ENCODE data around the gene FBXO41. TPM values are rescaled to one million over a fixed set of nuclear protein-coding genes. Genes with fewer than 3 reads are reported as not detected.

FBXO41 gene
- total and polyA plus RNA-seq, 4 donors = 0.06 to 0.51 (median 0.38) TPM

DNA sequence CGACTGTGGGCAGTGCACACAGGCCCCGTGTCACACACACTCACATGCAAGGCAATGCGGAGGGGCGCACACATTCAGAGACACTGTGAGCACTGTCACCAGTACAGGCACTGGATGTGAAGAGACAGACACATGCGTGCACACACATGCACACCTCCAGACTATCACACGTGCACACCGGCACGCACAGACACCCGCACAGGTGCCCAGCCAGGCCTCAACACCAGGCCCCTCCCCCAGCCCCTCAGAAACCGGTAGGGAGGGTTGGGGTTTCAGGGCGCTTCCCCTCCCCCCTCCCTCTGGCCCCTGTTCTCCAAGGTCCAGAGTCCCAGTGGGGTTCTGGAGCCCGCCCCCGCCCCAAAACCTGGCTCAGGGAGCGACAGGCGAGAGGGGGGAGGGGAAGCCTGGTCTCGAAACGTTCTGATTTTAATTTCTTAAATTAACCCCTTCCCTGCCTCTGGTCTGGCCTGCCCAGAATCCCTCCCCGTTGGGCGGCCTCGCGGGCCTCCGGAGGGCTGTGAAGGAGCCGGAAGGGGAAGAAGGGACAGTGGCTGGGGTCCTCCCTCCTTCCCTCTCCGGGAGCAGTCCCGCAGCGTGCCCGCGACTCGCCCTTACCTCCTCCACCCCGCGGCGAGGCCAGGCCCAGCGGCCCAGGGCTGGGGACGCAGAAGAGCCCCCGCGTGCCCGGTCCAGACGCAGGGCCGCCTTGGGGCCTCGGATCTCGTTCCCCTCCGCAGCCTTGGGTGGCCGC is 558 bp downstream of the FBXO41 start:
- Histone ChIP-seq H3K9me3 (ENCODE audit: control insufficient read depth in 4 of 4, low read length in 3 of 4) (no peaks in the 10 kb centered on the region), H3K9ac (ENCODE audit: low read depth in 1 of 2, low read length in 2 of 2) (no peak overlapping the region), H3K27me3 (ENCODE audit: control insufficient read depth in 4 of 4, insufficient read depth in 4 of 4, low read length in 3 of 4) (peaks cover 0 to 11% (median 2%) of the 10 kb centered on the region in 4 donors), H3K36me3 (ENCODE audit: control insufficient read depth in 4 of 4, insufficient read depth in 3 of 4, low read depth in 1 of 4, low read length in 3 of 4) (no peaks in the 10 kb centered on the region), H3K4me3 (ENCODE audit: low read depth in 1 of 3, low read length in 3 of 3) (peak overlapping the region in 2 of 3 donors; percentile 21 to 59), H3K4me1 (ENCODE audit: control insufficient read depth in 4 of 4, insufficient read depth in 4 of 4, low read length in 3 of 4) (peaks cover 0 to 13% (median 5%) of the 10 kb centered on the region in 4 donors), H3K27ac (ENCODE audit: low read depth in 1 of 2, low read length in 2 of 2) (no peak overlapping the region)
- TF ChIP-seq EGR1 (IDR thresholded peaks at IDR 0.05; ENCODE audit: low read depth in 2 of 2) (no peak), GABPA (IDR thresholded peaks at IDR 0.05 in 1 of 2, conservative IDR thresholded peaks at IDR 0.05 in 1 of 2) (no peak), HNF4G (IDR thresholded peaks at IDR 0.05) (no peak), JUND (IDR thresholded peaks at IDR 0.05) (no peak), FOXA1 (IDR thresholded peaks at IDR 0.05) (no peak)
- TF ChIP-seq, protein P1, sequence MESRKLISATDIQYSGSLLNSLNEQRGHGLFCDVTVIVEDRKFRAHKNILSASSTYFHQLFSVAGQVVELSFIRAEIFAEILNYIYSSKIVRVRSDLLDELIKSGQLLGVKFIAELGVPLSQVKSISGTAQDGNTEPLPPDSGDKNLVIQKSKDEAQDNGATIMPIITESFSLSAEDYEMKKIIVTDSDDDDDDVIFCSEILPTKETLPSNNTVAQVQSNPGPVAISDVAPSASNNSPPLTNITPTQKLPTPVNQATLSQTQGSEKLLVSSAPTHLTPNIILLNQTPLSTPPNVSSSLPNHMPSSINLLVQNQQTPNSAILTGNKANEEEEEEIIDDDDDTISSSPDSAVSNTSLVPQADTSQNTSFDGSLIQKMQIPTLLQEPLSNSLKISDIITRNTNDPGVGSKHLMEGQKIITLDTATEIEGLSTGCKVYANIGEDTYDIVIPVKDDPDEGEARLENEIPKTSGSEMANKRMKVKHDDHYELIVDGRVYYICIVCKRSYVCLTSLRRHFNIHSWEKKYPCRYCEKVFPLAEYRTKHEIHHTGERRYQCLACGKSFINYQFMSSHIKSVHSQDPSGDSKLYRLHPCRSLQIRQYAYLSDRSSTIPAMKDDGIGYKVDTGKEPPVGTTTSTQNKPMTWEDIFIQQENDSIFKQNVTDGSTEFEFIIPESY (IDR thresholded peaks at IDR 0.05) = no peak
- no peak for DNase-seq (ENCODE audit: low spot score)
- 11% methylated on average over 43 of the region's 43 CpGs for WGBS

DNA sequence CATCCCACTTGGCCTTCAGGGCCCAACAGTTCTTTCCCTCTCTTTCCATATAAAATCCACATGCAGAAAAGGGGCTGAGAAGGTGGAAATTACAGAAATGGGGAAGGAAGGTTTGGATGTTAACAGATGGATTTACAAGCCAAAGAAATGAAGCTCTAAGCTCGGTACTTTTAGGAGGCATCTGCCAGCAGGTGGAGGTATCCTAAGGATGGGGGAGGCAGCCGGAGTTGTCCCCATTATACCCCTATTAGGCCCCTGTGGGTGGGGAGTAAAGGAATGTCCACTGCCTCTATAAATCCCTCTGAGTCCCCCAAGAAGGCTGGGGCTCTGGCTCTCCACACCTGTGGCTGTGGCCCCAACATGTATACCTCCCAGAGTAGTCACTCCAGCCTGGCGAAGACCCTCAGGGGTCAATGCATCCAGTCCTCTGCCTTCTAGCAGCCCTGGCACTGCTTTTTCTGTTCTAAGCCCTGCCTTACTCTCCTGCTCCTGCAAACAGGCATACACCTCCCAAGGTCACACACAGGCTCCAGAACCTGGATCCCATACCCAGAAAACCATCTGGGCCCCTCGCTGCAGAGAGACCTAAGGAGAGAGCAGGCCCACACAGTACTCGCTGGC is 1.2 kb downstream of the FBXO41 start:
- TF ChIP-seq YY1 (IDR thresholded peaks at IDR 0.05) = no peak
- no peak overlapping the region for H3K4me3 ChIP-seq (ENCODE audit: low read depth in 1 of 3, low read length in 3 of 3)
- peaks cover 0 to 13% (median 5%) of the 10 kb centered on the region in 4 donors for H3K4me1 ChIP-seq (ENCODE audit: control insufficient read depth in 4 of 4, insufficient read depth in 4 of 4, low read length in 3 of 4)
- no peak overlapping the region for H3K27ac ChIP-seq (ENCODE audit: low read depth in 1 of 2, low read length in 2 of 2)
- DNase-seq (ENCODE audit: low spot score) = no peak
- no peaks in the 10 kb centered on the region for H3K36me3 ChIP-seq (ENCODE audit: control insufficient read depth in 4 of 4, insufficient read depth in 3 of 4, low read depth in 1 of 4, low read length in 3 of 4)
- WGBS = 64% methylated on average over 5 of the region's 5 CpGs
- peaks cover 0 to 11% (median 2%) of the 10 kb centered on the region in 4 donors for H3K27me3 ChIP-seq (ENCODE audit: control insufficient read depth in 4 of 4, insufficient read depth in 4 of 4, low read length in 3 of 4)
- H3K9ac ChIP-seq (ENCODE audit: low read depth in 1 of 2, low read length in 2 of 2) = no peak overlapping the region
- no peaks in the 10 kb centered on the region for H3K9me3 ChIP-seq (ENCODE audit: control insufficient read depth in 4 of 4, low read length in 3 of 4)

DNA sequence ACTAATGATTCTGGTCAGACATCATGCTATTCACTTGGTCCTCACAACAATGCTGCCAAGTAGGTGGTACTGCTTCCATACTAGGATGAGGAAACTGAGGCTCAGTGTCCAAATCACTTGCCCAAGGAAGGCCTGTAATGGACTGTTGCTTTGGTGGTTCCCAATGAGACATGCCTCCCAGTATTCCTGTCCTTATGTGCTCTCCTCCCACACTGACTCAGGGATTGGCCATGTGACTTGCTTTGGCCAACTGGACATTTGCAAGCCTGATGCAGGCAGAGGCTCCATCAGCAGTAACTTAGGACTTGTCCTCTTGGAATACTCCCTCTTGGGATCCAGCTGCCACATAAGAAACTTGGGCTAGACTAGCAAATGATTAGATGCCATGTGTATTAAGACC is 3.0 kb downstream of the FBXO41 start:
- Histone ChIP-seq H3K9ac (ENCODE audit: low read depth in 1 of 2, low read length in 2 of 2) (no peak overlapping the region), H3K4me3 (ENCODE audit: low read depth in 1 of 3, low read length in 3 of 3) (no peak overlapping the region), H3K36me3 (ENCODE audit: control insufficient read depth in 4 of 4, insufficient read depth in 3 of 4, low read depth in 1 of 4, low read length in 3 of 4) (no peaks in the 10 kb centered on the region), H3K27ac (ENCODE audit: low read depth in 1 of 2, low read length in 2 of 2) (no peak overlapping the region), H3K4me1 (ENCODE audit: control insufficient read depth in 4 of 4, insufficient read depth in 4 of 4, low read length in 3 of 4) (peaks cover 0 to 13% (median 5%) of the 10 kb centered on the region in 4 donors), H3K9me3 (ENCODE audit: control insufficient read depth in 4 of 4, low read length in 3 of 4) (no peaks in the 10 kb centered on the region), H3K27me3 (ENCODE audit: control insufficient read depth in 4 of 4, insufficient read depth in 4 of 4, low read length in 3 of 4) (peaks cover 0 to 7% (median 2%) of the 10 kb centered on the region in 4 donors)
- DNase-seq (ENCODE audit: low spot score) = no peak
- TF ChIP-seq, protein P2, sequence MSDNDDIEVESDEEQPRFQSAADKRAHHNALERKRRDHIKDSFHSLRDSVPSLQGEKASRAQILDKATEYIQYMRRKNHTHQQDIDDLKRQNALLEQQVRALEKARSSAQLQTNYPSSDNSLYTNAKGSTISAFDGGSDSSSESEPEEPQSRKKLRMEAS (IDR thresholded peaks at IDR 0.05) = no peak
- no peak for TF ChIP-seq RAD21 (IDR thresholded peaks at IDR 0.05)
- TF ChIP-seq JUND (IDR thresholded peaks at IDR 0.05) = no peak
- TF ChIP-seq, protein P3, sequence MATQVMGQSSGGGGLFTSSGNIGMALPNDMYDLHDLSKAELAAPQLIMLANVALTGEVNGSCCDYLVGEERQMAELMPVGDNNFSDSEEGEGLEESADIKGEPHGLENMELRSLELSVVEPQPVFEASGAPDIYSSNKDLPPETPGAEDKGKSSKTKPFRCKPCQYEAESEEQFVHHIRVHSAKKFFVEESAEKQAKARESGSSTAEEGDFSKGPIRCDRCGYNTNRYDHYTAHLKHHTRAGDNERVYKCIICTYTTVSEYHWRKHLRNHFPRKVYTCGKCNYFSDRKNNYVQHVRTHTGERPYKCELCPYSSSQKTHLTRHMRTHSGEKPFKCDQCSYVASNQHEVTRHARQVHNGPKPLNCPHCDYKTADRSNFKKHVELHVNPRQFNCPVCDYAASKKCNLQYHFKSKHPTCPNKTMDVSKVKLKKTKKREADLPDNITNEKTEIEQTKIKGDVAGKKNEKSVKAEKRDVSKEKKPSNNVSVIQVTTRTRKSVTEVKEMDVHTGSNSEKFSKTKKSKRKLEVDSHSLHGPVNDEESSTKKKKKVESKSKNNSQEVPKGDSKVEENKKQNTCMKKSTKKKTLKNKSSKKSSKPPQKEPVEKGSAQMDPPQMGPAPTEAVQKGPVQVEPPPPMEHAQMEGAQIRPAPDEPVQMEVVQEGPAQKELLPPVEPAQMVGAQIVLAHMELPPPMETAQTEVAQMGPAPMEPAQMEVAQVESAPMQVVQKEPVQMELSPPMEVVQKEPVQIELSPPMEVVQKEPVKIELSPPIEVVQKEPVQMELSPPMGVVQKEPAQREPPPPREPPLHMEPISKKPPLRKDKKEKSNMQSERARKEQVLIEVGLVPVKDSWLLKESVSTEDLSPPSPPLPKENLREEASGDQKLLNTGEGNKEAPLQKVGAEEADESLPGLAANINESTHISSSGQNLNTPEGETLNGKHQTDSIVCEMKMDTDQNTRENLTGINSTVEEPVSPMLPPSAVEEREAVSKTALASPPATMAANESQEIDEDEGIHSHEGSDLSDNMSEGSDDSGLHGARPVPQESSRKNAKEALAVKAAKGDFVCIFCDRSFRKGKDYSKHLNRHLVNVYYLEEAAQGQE (IDR thresholded peaks at IDR 0.05) = no peak
- TF ChIP-seq NR2F2 (IDR thresholded peaks at IDR 0.05) = no peak
- TF ChIP-seq EGR1 (IDR thresholded peaks at IDR 0.05; ENCODE audit: low read depth in 2 of 2) = no peak
- TF ChIP-seq HNF4G (IDR thresholded peaks at IDR 0.05) = no peak
- no peak for TF ChIP-seq FOXA1 (IDR thresholded peaks at IDR 0.05)
- TF ChIP-seq FOXA2 (IDR thresholded peaks at IDR 0.05) = no peak
- TF ChIP-seq, protein P1 (IDR thresholded peaks at IDR 0.05) = no peak
- TF ChIP-seq SP1 (IDR thresholded peaks at IDR 0.05) = no peak
- TF ChIP-seq HNF4A (conservative IDR thresholded peaks at IDR 0.05) = no peak
- no peak for TF ChIP-seq GABPA (IDR thresholded peaks at IDR 0.05 in 1 of 2, conservative IDR thresholded peaks at IDR 0.05 in 1 of 2)
- TF ChIP-seq RXRA (IDR thresholded peaks at IDR 0.05) = no peak
- TF ChIP-seq, protein P4, sequence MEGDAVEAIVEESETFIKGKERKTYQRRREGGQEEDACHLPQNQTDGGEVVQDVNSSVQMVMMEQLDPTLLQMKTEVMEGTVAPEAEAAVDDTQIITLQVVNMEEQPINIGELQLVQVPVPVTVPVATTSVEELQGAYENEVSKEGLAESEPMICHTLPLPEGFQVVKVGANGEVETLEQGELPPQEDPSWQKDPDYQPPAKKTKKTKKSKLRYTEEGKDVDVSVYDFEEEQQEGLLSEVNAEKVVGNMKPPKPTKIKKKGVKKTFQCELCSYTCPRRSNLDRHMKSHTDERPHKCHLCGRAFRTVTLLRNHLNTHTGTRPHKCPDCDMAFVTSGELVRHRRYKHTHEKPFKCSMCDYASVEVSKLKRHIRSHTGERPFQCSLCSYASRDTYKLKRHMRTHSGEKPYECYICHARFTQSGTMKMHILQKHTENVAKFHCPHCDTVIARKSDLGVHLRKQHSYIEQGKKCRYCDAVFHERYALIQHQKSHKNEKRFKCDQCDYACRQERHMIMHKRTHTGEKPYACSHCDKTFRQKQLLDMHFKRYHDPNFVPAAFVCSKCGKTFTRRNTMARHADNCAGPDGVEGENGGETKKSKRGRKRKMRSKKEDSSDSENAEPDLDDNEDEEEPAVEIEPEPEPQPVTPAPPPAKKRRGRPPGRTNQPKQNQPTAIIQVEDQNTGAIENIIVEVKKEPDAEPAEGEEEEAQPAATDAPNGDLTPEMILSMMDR (IDR thresholded peaks at IDR 0.05; ENCODE audit: low read depth, low read length, missing input control) = no peak

Measured in liver (tissue), 9 donors.